Stimulated activated CD4-positive, alpha-beta T cell treated with anti-CD3 and anti-CD28 coated beads, Interleukin-1b, Interleukin-23, amount 100 ng/mL, for 1 hour (primary cell): ENCODE measurements around the gene RETREG1.
"Not testable (repeated sequence)": the region's sequence is repeated elsewhere in the genome, so short reads cannot be mapped to it uniquely, and the experiment has no call there.

ENCODE experiments used
- DNase-seq, 2 donors: peaks; one replicate each; pipeline ENCODE4 v3.0.0-alpha.2; 2020; ENCODE audit warnings: low read depth in 2 of 2

Gene RETREG1

GRCh38 chr5:16615741-16616535 is 859 bp downstream of the RETREG1 start:
- DNase-seq, result no peak

- no peak for DNase-seq
Measured at GRCh38 chr5:16612007-16612406, 4.8 kb downstream of the RETREG1 start.

- DNase-seq, result not testable (repeated sequence)
Measured at GRCh38 chr5:16610896-16611295, 5.9 kb downstream of the RETREG1 start.

- DNase-seq, result no peak
Measured at GRCh38 chr5:16609412-16609811, 7.4 kb downstream of the RETREG1 start.

- DNase-seq, result no peak
Measured at GRCh38 chr5:16606628-16607027, 10.2 kb downstream of the RETREG1 start.

DNA sequence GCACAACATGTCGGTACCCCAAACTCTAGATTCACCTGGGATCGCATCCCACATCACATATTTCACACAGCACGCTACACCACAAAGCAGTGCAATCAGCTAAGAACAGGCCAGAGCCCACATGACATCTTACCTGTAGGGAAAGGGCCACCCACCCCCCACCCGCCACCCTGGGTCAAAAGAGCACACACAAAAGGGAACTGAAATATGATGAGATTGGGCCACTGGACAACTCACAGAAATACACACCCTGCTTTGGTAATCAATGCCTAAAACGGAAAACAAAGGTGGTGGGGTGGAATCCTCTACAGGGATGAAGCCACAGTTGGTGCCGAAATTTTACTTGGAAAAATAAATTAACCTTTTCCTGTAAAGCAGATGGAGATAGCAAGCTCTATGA is 13.1 kb downstream of the RETREG1 start:
- no peak for DNase-seq

GRCh38 chr5:16603295-16603694 is 13.5 kb downstream of the RETREG1 start:
- no peak for DNase-seq

DNA sequence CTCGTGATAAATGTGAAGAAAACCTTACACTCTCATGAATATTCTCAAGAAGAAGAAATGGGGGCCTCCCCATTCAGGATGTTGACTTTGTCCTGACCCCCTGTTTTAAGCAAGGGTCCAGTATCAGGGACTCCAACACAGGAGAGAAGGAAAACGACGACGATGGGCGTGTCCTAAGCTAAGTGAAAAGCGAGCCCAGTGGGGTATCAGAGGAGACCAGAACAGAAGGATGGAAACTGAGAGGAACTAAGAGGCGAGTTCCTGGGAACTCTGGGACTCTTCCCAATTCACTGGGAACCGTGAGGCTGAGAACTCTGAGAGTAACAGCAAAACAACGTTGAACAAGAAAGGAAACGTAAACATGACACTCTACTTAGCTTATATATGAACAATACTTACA is 14.6 kb downstream of the RETREG1 start:
- no peak for DNase-seq

DNA sequence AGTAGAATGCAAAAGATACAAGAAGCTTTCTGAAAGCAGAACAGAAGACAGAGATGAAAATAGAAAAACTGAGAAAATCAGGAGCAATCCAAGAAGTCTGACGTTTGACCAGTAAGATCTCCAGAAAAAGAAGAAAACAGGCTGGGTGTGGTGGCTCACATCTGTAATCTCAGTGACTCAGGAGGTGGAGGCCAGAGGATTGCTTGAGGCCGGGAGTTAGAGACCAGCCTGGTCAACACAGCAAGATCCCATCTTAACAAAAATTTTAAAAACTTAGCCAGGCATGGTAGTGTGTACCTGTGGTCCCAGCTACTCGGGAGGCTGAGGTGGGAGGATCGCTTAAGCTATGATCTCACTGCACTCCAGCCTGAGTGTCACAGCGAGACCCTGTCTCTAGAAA is 15.9 kb downstream of the RETREG1 start:
- DNase-seq, result no peak

DNA sequence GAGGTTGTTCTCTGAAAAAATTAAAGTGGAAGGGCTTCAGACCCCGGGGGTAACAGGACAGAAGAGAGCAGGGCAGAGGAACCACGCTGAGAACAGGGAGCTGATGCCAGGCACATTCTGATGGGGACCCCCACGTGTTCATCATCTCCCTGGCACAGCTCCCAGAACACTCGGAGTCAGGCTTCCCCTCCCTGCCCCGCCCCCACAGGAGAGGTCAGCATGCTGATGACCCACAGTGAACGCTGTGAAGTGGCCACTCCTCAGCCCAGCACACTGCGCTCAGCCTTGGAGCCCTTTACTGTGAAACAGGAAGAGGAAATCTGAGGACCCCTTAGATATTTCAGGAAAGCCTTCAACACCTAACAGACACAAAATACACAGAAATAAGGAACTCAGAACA is 16.4 kb downstream of the RETREG1 start:
- DNase-seq, result no peak

- DNase-seq, result no peak
Measured at GRCh38 chr5:16597946-16598694, 18.7 kb downstream of the RETREG1 start.

DNA sequence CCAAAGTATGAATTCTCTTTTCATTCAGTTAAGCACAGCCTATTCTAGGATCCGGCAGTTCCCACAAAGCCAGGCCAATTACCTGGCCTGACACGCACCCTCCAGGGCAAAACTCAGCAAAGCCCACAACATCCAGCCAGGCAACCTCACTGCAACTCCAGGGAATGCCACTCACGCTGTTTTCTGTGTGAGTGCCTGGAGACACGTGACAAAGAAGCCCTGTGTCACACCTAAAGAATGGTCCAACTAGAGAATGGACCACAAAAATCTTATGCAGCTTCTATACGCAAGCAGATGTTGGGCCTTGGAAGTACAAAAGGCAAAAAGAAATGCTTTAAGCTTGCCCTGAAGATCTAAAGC is 20.2 kb downstream of the RETREG1 start:
- DNase-seq, result no peak

DNA sequence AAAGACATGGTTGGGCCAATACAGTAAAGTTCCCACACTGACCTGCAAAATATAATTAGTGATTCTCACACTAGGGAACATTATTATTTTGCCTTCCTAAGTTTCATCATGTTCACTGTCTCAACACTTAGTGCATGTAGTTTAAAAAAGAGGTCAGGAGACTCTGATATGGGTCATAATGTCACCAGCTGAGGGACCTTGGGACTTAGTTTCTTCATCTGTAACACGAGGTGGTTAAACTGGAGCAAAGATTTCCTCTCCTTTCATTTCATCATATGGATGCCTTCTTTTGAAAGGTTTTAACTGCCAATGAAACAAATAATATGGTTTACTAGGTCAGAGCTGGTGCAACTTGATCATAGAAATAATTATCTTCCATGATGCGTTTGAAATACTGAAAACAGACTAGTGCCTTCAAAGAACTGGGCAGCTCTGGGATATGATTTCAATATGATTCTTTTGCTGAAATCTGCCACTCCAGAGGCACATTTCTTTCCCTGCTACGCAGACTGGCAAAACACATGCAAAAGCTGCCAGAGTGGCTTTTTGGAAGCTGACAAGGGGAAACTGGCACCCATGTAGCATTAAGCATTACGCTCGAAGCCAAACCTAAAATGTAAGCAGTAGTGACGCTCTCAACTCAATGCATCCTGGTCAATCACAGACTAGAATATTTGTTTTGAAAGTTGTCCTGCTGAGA is 20.8 kb downstream of the RETREG1 start:
- no peak for DNase-seq

DNA sequence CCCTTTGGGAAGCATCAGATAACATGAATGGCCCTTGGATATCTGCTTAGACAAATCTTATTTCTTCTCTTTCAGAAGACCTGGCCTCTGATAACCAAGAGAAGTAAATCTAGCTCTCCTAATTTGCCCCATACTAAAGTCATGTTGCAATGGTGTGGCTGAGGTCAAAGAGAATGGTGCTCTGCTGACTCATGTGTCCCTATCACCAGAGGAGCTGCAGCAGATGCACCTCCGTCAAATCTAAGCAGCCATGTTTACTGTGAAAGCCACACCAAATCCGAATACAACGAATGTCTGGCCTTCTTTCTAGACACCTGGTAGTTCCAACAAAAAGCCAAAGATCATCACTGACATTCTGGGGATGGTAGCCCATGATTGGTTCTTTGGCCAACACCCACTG is 23.2 kb downstream of the RETREG1 start:
- DNase-seq, result no peak

GRCh38 chr5:16593013-16593412 is 23.8 kb downstream of the RETREG1 start:
- DNase-seq, result no peak

DNA sequence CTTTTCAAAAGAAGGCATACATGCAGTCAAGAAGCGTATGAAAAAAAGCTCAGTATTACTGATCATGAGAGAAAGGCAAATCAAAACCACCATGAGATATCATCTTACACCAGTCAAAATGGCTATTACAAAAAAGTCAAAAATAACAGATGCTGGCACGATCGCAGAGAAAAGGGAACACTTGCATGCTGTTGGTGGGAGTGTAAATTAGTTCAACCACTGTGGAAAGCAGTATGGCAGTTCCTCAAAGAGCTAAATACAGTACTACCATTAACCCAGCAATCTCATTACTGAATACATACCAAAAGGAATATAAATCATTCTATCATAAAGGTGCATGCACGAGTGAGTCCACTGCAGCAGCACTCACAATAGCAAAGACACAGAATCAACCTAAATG is 24.5 kb downstream of the RETREG1 start:
- no peak for DNase-seq

GRCh38 chr5:16590685-16591084 is 26.1 kb downstream of the RETREG1 start:
- DNase-seq, result no peak

DNA sequence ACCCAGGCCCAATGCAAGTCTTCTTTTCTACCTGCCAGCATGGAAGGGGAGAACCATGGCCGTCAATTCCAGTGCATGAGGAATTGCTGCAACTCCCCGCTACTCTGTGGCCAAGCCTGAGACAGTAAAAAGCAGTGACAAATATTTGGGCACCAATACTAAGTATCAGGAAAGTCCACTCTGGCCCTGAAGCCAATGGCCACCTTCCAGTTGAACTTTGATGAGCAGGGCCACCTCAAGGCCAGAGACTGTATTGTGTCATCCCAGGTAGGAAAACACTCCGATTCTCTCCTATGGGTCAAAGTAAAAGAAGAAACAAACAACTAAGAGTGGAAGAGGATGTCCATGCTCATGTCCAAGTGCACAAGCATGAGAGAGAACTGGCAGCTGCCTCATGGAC is 27.1 kb downstream of the RETREG1 start:
- no peak for DNase-seq

DNA sequence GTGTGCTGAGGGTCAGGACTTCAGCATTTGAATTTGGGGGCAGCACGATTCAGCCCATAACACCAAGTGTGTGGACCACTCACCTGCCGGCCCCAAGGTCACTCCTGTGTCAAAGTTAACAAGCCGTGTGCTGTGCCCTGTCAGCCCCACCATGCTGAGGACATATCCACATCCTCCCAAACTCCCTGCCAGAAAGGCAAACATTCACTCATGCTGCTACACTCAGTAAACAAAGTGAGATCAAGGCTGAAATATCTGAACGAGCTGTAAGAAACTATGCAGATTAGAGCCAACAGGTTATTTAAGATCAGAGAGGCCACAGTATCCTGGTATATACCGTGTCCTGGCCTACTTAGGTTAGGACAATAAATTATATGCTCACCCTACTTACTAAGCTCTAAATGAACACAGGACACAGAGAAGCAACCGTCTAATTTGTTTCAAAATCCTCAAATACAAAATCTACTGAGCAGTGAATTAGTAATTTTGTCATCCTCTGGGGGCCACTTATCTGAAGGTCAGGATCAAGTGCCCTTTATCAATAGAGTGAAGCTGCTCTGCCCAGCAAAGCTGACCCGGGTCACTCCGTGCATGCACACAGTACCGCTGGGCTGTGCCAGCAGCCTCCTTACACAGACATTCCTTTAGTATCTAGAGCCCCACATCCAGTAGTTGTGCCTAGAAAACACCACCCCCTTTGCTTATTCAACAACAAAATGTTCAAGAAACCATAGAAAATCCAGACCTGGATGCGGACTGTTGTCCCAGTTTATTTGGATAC is 28.2 kb downstream of the RETREG1 start:
- DNase-seq, result no peak

DNA sequence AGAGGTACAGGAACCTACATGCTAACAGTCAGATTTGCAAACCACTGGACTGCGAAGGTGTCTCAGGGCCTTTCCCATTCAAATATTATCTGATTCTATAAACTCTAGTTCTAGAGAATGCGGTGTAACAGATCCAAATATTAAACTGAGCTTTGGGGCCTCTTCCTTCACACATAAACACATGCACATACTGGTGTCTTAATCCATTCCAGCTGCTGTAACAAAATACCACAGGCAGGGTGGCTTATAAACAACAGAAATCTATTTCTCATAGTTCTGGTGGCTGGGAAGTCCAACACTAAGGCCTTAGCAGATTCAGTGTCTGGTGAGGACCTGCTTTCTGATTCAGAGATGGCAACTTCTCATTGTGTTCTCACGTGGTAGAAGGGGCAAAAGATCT is 30.2 kb downstream of the RETREG1 start:
- no peak for DNase-seq

GRCh38 chr5:16585041-16585667 is 31.6 kb downstream of the RETREG1 start:
- DNase-seq, result no peak

GRCh38 chr5:16582081-16582480 is 34.7 kb downstream of the RETREG1 start:
- no peak for DNase-seq
